NCI-H510A (cell line): ENCODE results near the gene DNAH10.
"Not testable (repeated sequence)": the region's sequence is repeated elsewhere in the genome, so short reads cannot be mapped to it uniquely, and the experiment has no call there.

Experiments used
- DNase-seq: peaks from one replicate; lab custom pipeline; 2025; lab: John Stamatoyannopoulos, UW

Gene DNAH10

DNA sequence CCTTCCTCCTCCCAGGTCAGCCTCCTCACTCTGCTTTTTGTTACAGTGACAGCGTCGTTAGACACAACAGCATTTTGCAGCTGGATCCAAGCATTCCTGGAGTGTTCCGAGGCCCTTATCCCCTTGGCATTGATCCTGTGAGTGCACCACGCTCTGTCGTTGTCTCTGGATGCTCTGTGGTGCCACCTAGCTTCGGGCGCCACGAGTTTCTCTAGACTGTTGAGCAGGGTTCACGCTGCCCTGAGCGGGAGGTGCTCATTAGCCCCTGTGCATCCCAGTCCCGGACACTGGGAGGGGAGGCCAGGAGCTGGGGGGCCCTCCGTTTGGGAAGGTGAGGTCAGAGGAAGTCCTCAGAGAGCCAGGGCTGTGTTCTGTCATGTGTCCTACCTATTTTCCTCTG lies 17.3 kb upstream of the DNAH10 start:
- DNase-seq = no peak

DNA sequence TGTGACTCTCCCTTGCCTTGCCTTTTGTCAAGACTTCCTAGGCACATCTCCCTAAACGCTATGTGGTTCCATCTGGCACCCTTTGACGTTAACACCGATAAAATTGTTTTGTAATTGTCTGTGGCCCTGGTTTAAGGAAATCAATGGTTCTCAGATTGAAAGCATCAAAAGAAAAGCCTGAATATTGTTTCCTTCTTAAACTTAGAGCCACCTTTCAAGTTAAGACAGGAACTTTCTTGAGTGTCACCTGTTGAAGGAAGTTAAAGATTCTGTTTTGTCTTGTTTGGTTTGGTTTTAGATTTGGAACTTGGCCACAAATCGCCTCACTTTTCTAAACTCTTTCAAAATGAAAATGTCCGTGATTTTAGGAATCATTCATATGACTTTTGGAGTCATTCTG lies 14.8 kb upstream of the DNAH10 start:
- DNase-seq = no peak

DNA sequence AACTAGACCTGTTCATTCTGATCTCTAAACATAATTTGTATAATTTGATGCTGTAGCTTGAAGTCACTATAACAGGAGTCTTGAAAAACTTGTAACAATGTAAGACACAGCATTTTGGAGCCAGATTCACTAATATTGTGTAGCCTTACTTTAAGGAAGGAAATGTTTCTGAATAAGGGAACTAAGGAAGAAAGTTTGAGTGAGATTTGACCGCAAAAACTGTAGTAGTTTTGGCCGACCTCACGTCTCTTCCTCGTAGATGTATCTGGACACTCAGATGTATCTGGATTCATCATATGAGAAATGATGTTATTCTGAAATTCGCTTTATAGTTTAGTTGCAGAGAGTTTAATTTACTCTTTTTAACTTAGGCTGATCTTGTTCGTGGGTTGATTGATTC lies 13.9 kb upstream of the DNAH10 start:
- DNase-seq = no peak

DNA sequence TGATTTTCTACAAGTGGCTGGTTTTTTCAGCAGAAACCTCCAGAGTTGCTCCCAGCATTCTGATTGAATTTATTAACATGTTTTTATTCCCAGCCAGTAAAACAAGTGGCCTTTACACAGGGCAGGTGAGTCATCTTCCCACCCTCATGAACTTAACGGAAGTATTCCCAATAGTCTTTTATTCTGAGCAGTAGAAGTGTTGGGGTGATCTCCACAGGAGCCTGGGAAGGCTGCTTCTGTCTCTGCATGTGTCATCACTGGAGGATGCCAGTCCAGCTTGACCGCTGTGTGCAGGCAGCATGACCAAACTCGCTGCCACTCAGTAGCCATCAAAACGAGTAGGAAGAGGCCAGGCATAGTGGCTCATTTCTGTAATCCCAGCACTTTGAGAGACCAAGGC lies 13.4 kb upstream of the DNAH10 start:
- no peak for DNase-seq

DNA sequence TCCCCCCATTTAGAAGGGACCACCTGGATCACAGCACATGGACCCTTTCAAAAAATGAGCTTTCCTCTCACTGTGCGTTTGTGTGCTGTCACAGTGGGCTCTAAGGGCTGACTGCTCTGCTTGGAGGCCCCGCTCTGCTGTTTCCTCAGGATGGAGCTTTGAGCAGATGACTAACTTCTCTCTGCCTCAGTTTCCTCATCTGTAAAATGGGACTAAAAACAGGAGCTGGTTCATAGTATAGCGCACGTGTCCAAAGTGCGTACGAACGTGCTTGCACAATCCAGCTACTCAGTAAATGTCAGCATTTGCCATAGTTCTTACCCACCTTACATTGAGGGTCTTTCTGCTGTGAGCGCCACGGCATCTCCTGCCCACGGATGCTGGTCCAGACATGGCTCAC lies 12.7 kb upstream of the DNAH10 start:
- DNase-seq = no peak

DNA sequence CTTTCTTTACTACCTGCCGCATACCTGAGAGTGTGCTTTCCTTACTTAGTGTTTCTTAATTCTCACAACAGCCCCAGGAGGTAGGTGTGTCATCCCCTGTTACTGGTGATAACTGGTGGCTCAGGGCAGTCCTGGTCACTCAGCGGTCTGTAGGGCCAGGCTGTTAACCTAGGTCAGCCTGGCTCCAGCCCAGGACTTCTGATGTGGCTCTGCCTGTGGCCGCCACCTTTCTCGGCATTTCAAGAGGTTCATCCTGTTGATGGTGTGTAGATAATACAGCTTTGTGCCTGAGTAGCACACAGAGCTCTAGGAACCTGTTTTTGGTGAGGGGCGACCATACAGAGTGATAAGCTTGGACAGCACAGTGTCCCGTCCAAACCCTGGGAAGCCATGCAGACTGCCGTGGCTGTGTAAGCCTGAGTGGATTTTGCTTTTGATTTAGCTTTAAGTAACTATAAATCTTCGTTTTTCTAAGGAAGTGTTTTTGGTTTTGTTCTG lies 11.9 kb upstream of the DNAH10 start:
- no peak for DNase-seq

DNA sequence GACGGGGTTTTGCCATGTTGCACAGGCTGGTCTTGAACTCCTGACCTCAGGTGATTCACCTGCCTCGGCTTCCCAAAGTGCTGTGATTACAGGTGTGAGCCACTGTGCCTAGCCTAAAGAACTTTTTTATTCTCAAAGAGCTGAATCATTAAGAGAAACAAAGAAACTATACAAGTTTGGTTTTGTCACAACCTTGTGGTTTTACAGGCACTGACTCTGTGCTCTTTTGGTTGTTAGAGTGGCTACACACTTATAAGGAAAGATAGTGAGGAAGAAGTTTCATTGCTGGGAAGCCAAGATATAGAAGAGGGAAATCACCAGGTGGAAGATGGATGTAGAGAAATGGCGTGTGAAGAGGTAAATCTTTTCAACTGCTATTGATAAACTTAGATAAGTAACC lies 10.1 kb upstream of the DNAH10 start:
- no peak for DNase-seq

DNA sequence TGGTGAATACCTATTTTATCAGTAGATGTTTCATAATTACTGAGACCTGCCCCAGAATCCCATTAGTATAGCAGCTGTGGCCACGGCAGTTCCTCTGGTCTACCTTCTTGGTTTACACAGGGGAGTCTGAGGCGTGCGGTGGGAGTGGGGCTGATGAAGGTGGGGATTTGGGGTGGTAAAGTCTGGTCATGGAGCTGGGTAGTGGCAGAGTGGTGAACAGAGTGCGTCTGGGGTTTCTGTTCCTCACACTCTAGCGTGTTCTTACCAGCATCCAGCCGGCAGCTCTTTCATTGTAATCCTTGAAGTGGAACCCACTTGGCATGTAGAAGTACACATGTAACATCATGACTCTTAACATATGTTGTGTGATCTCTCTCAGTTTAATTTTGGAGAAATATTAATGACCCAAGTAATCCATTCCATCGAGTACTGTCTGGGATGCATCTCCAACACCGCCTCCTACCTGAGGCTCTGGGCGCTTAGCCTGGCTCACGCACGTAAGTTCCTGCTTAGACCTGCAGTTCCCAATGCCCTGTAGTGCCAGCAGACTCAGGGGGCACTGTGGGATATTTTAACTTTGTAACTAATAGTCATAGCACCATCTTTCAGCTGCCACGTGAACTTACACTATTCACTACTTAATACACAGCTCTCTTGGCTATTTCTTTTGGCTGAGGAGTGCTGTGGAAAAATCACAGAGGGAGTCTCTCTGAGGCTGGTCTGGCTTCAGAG lies 7.9 kb upstream of the DNAH10 start:
- no peak for DNase-seq

DNA sequence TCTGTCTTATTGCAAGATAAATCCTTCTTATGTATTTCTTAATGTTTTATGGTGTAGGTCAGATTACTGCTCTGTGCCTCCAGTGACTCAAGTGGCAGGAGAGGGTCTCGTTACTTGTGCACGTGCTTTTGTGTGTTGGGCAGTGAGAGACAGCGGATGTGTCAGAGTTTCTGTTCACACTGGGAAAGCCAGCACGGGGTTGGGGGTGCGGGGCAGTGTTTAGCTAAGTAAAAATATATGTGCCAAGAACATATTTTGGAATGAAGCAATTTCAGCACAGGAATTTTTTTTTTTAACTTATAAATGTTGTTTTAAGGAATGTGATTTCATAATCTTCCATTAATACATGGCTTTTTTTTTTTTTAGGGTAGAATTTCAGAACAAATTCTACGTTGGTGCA lies 4.5 kb upstream of the DNAH10 start:
- no peak for DNase-seq

DNA sequence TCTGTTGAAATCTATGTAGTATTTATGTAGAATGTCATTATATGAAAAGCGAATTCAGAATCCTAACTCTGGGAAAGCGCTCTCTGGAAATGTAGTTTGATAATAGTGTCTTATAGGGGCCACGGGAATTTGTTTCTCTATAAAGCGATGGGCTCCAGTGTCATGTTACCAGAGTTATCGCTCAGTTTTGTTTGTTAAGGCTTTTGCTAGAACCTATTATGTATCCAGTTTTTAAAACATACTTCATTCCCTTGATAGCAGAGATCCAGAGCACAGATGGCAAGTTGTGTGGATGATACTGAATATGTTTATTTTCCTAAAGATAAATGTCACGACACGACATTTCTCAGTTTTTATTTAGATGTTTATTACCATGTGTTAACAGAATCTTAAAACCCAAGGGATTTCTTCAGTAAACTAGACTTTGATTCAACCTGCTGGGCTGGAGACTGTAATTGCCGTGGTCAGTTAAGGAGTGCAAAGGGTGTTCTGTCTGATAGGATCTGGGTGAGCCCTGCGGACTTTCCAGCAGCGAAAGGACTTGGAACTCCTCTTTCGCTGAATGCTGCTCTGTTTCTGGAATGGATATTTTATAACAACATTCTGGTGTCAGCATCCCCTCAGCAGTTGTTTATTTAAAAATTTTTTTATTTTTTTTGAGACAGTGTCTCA lies 1.7 kb upstream of the DNAH10 start:
- DNase-seq = no peak

DNA sequence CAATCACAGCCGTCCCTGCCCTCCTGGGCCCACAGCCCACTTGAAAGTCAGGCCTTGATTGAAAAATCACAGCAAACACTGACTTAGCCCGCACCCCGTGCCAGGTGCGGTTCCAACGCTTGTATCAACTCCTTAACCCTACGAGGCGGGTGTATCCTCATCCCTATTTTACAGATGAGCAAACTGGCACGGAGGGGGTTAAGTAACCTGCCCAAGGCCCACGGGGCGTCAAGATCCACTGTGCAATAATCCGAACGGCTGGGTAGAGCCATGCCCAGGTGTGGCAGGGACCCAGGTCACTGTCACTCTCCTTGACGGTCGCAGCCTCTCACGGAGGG lies 583 bp downstream of the DNAH10 start:
- DNase-seq = peak; percentile 32

DNA sequence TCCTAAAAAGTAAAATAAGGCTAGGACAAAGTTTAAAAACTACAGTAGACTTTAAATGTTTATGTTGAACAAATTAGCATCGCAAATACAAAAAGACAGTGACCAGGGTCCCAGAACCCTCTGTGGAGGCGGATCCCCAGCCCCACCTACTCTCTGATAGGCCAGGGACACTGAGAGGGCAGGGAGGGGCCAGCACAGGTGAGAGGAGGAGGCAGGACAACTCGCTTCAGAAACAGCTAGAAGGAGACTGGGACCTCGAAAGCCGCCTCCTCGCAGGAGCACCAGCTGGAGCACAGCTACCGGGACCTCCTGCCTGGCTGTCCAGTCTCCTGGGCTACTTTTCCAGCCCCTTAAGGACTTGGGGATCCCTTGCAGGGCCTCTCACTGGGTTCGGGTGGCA lies 992 bp downstream of the DNAH10 start:
- DNase-seq = peak; percentile 68

DNA sequence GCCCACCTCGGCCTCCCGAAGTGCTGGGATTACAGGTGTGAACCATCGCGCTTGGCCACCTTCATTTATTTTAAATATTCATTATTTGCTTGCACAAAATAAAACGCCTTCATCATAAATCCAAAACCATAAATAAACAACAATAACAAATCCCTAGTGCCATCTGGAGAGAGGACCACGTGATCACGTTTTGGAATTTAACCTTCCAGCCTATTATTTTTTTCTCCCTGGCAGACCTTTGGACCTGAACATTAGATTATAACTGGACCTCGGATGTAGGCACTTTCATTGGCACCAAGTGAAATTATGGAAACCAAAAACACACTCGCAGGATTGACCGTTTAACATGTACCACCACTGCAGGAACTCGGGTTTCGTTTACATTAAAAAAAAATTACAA lies 2.0 kb downstream of the DNAH10 start:
- DNase-seq = no peak

DNA sequence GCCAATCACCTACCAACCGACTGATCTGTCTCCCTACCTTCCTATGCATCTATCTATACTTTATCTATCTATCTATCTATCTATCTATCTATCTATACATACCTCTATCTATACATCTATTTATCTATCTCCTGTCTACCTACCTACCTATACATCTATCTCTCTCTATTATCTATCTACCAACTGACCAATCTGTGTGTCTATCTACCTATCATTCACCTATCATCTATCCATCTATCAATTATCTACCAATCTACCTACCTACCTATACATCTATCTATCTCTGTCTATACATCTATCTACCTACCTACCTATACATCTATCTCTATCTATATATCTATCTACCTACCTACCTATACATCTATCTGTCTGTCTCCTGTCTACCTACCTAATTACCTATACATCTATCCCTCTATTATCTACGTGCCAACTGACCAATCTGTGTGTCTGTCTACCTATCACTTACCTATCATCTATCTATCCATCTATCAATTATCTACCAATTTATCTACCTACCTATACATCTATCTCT lies 3.5 kb downstream of the DNAH10 start:
- no peak for DNase-seq

DNA sequence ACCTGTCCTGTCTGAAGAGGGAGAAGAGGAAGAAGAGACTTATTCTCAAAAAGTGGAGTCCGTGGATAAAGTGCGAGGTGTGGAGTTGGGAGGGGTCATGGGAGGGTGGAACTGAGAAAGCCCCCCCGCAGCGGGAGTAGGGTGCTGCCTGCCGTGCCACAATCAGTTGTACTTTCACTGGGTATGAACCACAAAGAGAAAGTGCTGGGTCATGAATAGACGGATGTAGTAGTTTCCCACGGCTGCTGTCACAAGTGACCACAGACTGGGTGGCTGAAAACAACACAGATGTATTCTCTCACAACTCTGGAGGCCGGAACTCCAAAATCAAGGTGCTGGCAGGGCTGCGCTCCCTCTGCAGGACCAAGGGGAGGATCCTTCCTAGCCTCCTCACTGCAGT lies 5.5 kb downstream of the DNAH10 start:
- DNase-seq = no peak

DNA sequence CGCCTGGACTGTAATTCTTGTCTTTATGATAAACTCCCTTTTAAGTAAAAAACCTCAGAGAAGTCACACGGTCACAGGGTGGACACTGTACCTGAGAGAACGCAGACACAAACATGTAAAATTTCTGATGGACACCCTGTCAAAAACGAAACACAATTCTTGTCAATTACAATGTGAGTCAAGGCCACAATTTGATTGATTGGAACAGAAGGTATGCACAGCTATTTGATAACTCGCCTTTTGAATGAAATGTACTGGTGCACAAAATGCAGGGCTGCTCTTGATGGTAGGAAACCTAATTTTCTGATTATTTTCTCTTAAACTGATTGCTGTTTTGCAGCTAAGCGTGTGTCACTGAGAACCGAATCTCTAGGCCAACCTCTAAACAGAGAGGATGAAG lies 9.2 kb downstream of the DNAH10 start:
- no peak for DNase-seq

DNA sequence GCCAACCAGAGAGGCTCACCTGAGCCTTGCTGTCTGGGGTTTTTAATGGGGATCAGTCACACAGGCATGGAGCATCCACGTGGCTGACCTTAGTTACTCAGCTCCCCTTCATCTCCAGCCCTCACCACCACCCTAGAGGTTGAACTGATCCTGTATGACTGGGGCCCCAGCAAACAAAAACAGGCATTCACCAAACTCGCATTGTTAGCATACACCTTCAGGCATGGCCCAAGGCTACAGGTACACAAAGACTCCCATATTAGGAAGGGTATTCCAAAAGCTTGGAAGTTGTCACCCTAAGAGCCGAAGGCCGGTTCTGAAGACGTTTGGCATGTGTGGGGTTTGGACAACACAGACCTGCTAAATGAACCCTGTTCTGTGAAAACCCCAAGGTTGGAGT lies 10.0 kb downstream of the DNAH10 start:
- no peak for DNase-seq

DNA sequence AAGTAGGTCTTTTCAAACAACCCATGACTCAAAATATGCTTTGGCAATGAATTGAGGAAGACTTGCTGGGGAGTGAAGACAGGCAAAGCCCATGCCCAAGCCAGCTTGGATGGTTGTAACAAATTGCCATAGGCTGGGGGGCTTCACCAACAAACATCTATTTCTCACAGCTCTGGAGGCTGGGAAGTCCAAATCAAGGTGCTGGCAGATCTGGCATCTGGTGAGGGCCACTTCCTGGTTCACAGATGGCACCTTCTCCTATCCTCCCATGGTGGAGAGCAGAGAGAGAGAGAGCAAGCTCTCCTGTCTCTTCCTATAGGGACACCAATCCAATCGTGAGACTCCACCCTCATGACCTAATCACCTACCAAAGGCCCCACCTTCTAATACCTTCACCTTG lies 11.3 kb downstream of the DNAH10 start:
- no peak for DNase-seq

DNA sequence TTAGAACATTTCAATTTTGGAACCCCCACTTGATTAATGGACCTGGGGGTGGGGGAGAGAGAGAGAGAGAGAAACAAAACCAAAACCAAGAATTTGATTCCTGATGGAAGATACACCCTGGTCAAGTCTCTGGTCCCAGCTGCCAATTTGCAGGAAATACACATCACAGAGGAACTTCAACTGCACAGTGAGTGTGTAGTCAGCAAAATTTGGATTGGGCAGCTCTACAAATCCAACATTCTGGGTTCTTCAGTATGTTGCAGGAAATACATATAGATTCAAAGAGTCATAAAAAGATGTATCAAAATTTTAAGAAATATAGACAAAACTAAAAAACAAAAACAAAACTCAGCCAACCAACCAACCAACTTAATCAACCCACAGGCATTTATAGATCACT lies 17.4 kb downstream of the DNAH10 start:
- DNase-seq = no peak

DNA sequence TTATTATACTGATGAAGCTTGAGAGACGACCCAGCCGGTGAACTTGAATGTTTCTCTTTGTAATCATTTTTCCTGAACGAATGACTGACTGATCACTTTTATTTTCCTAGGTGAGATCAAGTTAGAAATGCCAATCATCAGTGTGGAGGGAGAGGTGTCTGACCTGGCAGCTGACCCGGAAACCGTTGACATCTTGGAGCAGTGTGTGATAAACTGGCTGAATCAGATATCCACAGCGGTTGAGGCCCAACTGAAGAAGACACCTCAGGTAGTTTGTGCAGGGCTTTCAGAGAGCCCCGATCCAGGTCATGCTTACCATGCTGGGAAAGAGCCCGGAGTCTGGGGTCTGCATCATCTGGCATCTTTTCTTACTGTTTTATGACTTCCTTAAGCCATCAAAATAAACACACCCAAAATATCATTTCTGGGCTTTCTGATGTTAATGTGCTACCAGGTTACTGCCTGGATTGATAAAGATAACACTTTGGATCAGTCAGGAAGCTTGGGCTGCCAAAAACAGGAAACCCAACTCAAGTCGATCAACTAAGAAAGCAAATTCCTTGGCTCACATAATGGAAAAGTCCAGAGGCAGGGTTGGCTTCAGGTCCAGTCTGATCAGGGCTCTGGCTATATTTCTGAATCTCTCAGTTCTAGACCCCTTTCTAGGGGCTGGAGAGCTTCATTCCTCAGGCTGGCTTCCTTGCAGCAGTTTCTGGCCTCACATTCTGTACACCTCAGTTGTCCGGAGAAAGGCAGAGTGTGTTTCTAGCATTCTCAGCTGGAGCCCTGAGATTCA lies 21.1 kb downstream of the DNAH10 start:
- no peak for DNase-seq

DNA sequence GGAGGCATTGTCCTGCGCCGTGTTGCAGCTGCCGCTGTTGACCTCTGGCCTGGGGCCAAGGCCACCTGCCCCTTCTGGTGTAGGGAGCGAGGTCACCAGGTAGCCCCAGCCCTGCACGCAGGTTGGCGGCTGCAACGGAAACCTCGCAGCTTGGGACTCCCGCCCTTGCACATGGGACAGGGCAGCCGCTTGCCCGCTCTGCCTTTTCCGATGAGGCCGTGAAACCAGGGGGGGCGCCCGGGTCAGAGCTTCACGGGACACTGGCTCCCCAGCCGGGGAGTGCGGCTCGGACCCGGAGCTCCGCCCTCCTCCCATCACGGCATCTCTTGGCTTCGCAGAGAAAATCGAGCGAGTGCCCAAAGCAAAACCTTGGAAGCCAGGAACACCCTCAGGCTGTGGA lies 25.4 kb downstream of the DNAH10 start:
- DNase-seq = no peak

DNA sequence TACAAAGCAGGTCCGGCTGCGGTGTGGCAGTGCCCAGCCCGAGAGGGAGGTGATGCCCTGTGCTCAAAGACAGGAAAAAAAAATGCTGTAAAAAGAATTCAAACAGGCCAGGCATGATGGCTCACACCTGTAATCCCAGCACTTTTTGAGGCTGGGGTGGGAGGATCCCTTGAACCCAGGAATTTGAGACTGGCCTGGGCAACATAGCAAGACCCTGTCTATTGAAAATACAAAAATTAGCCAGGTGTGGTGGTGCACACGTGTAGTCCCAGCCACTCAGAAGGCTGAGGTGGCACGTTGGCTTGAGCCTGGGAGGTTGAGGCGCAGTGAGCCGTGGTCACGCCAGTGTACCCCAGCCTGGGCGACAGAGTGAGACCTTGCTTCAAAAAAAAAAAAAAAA lies 26.4 kb downstream of the DNAH10 start:
- DNase-seq = no peak

DNA sequence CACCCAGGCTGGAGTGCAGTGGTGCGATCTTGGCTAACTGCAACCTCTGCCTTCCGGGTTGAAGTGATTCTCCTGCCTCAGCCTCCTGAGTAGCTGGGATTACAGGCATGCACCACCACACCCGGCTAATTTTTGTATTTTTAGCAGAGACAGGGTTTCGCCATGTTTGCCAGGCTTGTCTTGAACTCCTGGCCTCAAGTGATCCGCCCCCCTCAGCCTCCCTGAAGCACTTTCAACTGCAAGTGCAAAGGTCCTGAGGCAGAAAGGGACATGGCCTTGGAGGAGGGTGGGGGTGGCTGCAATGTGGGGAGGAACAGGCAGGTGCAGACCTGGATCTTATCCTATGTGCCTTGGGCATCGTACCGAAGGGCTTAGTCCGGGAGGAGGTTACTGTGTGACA lies 27.3 kb downstream of the DNAH10 start:
- DNase-seq = not testable (repeated sequence)
